Activated naive CD4-positive, alpha-beta T cell treated with anti-CD3 and anti-CD28 coated beads for 36 hours (primary cell): ENCODE data around the gene SKAP1. TPM values are rescaled to one million over a fixed set of nuclear protein-coding genes. Genes with fewer than 3 reads are reported as not detected.
"Not testable (repeated sequence)": the region's sequence is repeated elsewhere in the genome, so short reads cannot be mapped to it uniquely, and the experiment has no call there.

Experiments used
- CTCF ChIA-PET: fragments of 350-600 bp; sonication (Branson Sonifier 250); formaldehyde crosslinking; loops from one replicate; lab custom pipeline; 2021; ENCODE audit warnings: antibody characterized with exemption; lab: Charles Lee
- DNase-seq: peaks from one replicate; pipeline ENCODE4 v3.0.0-alpha.2; 2020
- H3K27ac Mint-ChIP-seq: one replicate; pipeline ENCODE4 v1.8.0; 2021; ENCODE audit warnings: mild to moderate bottlenecking, mixed read lengths
- H3K27me3 Mint-ChIP-seq: one replicate; pipeline ENCODE4 v1.8.0; 2021; ENCODE audit warnings: low read depth, mixed read lengths
- H3K36me3 Mint-ChIP-seq: one replicate; pipeline ENCODE4 v1.8.0; 2021; ENCODE audit warnings: low read depth, mixed read lengths
- H3K4me1 Mint-ChIP-seq: one replicate; pipeline ENCODE4 v1.8.0; 2021; ENCODE audit warnings: low read depth, mixed read lengths
- H3K4me3 Mint-ChIP-seq: one replicate; pipeline ENCODE4 v1.8.0; 2021; ENCODE audit warnings: mild to moderate bottlenecking, moderate library complexity, mixed read lengths
- H3K9me3 Mint-ChIP-seq: one replicate; pipeline ENCODE4 v1.8.0; 2021; ENCODE audit warnings: mixed read lengths
- intact Hi-C: fragments of 100-400 bp; cut with micrococcal nuclease; formaldehyde crosslinking; loops from one replicate; pipeline ENCODE4 v1.15.1; 2023
- total RNA-seq, 2 experiments: library from RNA; stranded (reverse); gene quantifications; one replicate each; pipeline ENCODE4 v1.2.3, GENCODE V29; 2021

The SKAP1 gene
- total RNA-seq, 2 experiments from 2014 or later = 60.3 to 60.5 TPM

- no peak overlapping the region for H3K4me3 Mint-ChIP-seq
- intact Hi-C loops = no loop called here
- CTCF ChIA-PET = no interaction called here
- DNase-seq = no peak
- H3K36me3 Mint-ChIP-seq = peaks cover 3% of the 10 kb centered on the region
- peaks cover 4% of the 10 kb centered on the region for H3K4me1 Mint-ChIP-seq
- H3K27me3 Mint-ChIP-seq = no peaks in the 10 kb centered on the region
- no peaks in the 10 kb centered on the region for H3K9me3 Mint-ChIP-seq
- H3K27ac Mint-ChIP-seq = no peak overlapping the region
These were observed 222.1 kb downstream of the SKAP1 start for GRCh38 chr17:48207776-48208544.

DNA sequence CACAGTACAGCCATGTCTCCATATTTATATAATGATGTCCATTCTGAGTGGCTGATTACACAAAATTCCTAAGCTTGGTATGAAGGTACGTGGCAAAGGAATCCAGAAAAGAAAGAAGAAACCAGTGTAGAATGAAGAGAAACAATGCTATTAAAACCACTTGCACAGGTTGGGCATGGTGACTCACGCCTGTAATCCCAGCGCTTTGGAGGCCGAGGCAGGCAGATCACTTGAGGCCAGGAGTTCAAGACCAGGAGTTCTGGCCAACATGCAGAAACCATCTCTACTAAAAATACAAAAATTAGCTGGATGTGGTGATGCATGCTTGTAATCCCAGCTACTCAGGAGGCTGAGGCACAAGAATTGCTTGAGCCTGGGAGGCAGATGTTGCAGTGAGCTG is 223.0 kb downstream of the SKAP1 start:
- H3K36me3 Mint-ChIP-seq, H3K27me3 Mint-ChIP-seq, DNase-seq, H3K9me3 Mint-ChIP-seq, H3K27ac Mint-ChIP-seq, H3K4me3 Mint-ChIP-seq, intact Hi-C loops, H3K4me1 Mint-ChIP-seq, CTCF ChIA-PET: not testable (repeated sequence)

GRCh38 chr17:48202959-48203358 is 227.1 kb downstream of the SKAP1 start:
- no peak overlapping the region for H3K27ac Mint-ChIP-seq
- CTCF ChIA-PET = no interaction called here

GRCh38 chr17:48198950-48199541 is 231.0 kb downstream of the SKAP1 start:
- peaks cover 34% of the 10 kb centered on the region for H3K4me1 Mint-ChIP-seq
- no peak overlapping the region for H3K27ac Mint-ChIP-seq
- H3K4me3 Mint-ChIP-seq = no peak overlapping the region
- intact Hi-C loops = no loop called here
- no peaks in the 10 kb centered on the region for H3K9me3 Mint-ChIP-seq
- no peak for DNase-seq
- CTCF ChIA-PET = no interaction called here
- H3K36me3 Mint-ChIP-seq = peaks cover 6% of the 10 kb centered on the region
- no peaks in the 10 kb centered on the region for H3K27me3 Mint-ChIP-seq

More at GRCh38 chr17:48202959-48203358, 227.1 kb downstream of the SKAP1 start:
- Mint-ChIP-seq H3K9me3 (no peaks in the 10 kb centered on the region), H3K4me3 (no peak overlapping the region), H3K36me3 (peaks cover 3% of the 10 kb centered on the region), H3K4me1 (peaks cover 11% of the 10 kb centered on the region), H3K27me3 (no peaks in the 10 kb centered on the region)
- DNase-seq = no peak
- intact Hi-C loops = no loop called here

GRCh38 chr17:48195910-48196309 is 234.1 kb downstream of the SKAP1 start:
- no peak overlapping the region for H3K27ac Mint-ChIP-seq
- no peaks in the 10 kb centered on the region for H3K27me3 Mint-ChIP-seq
- CTCF ChIA-PET = interaction anchor here (0.7 to 2.0 kb wide), 3 partner anchors 9 to 153 kb away, joined by 3 to 6 read pairs (median 3); no protein-coding TSS in a partner anchor
- intact Hi-C loops = no loop called here
- peaks cover 10% of the 10 kb centered on the region for H3K36me3 Mint-ChIP-seq
- peaks cover 40% of the 10 kb centered on the region for H3K4me1 Mint-ChIP-seq
- DNase-seq = no peak
- H3K9me3 Mint-ChIP-seq = no peaks in the 10 kb centered on the region
- H3K4me3 Mint-ChIP-seq = no peak overlapping the region

GRCh38 chr17:48194097-48194550 is 235.9 kb downstream of the SKAP1 start:
- peaks cover 39% of the 10 kb centered on the region for H3K4me1 Mint-ChIP-seq
- no peak overlapping the region for H3K4me3 Mint-ChIP-seq
- no peak overlapping the region for H3K27ac Mint-ChIP-seq
- H3K27me3 Mint-ChIP-seq = no peaks in the 10 kb centered on the region
- peaks cover 13% of the 10 kb centered on the region for H3K36me3 Mint-ChIP-seq
- intact Hi-C loops = no loop called here
- no peak for DNase-seq
- no peaks in the 10 kb centered on the region for H3K9me3 Mint-ChIP-seq
- CTCF ChIA-PET = interaction anchor here (2.0 kb wide), 1 partner anchor 11 kb away, joined by 6 read pairs; no protein-coding TSS in a partner anchor

DNA sequence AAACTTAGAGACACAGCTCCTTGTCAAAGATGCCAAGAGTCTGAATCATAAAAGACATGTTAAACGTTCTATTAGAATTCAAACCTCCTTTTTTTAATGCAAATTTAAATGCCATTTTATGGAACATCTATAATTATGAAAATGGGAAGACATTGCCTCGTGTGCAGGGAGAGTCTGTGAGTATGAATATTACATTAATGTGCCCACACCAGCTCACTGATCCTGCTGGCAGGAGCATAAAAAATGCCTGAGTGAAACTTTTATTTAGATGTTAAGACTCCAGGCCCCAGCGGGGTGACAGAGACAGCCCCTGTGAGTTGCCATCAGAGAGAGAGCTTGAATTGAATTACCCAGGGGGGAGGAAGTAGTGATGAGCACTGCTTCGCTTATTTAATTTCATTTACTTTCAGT is 237.7 kb downstream of the SKAP1 start:
- CTCF ChIA-PET = interaction anchor here (0.6 to 0.7 kb wide), 2 partner anchors 30 to 397 kb away, joined by 3 to 4 read pairs; no protein-coding TSS in a partner anchor
- no peak for DNase-seq
- no peak overlapping the region for H3K4me3 Mint-ChIP-seq
- H3K4me1 Mint-ChIP-seq = peaks cover 32% of the 10 kb centered on the region
- H3K27me3 Mint-ChIP-seq = no peaks in the 10 kb centered on the region
- intact Hi-C loops = no loop called here
- no peaks in the 10 kb centered on the region for H3K9me3 Mint-ChIP-seq
- no peak overlapping the region for H3K27ac Mint-ChIP-seq
- H3K36me3 Mint-ChIP-seq = peaks cover 10% of the 10 kb centered on the region

GRCh38 chr17:48191362-48191761 is 238.7 kb downstream of the SKAP1 start:
- Mint-ChIP-seq H3K4me1 (peaks cover 25% of the 10 kb centered on the region), H3K4me3 (no peak overlapping the region), H3K27ac (no peak overlapping the region), H3K9me3 (no peaks in the 10 kb centered on the region), H3K36me3 (peaks cover 8% of the 10 kb centered on the region), H3K27me3 (no peaks in the 10 kb centered on the region)
- CTCF ChIA-PET = no interaction called here
- intact Hi-C loops = no loop called here
- DNase-seq = no peak

GRCh38 chr17:48190871-48191270 is 239.1 kb downstream of the SKAP1 start:
- Mint-ChIP-seq H3K27me3 (no peaks in the 10 kb centered on the region), H3K36me3 (peaks cover 8% of the 10 kb centered on the region), H3K4me3 (no peak overlapping the region), H3K4me1 (peaks cover 23% of the 10 kb centered on the region), H3K9me3 (no peaks in the 10 kb centered on the region), H3K27ac (no peak overlapping the region)
- CTCF ChIA-PET = no interaction called here
- intact Hi-C loops = no loop called here
- DNase-seq = no peak

DNA sequence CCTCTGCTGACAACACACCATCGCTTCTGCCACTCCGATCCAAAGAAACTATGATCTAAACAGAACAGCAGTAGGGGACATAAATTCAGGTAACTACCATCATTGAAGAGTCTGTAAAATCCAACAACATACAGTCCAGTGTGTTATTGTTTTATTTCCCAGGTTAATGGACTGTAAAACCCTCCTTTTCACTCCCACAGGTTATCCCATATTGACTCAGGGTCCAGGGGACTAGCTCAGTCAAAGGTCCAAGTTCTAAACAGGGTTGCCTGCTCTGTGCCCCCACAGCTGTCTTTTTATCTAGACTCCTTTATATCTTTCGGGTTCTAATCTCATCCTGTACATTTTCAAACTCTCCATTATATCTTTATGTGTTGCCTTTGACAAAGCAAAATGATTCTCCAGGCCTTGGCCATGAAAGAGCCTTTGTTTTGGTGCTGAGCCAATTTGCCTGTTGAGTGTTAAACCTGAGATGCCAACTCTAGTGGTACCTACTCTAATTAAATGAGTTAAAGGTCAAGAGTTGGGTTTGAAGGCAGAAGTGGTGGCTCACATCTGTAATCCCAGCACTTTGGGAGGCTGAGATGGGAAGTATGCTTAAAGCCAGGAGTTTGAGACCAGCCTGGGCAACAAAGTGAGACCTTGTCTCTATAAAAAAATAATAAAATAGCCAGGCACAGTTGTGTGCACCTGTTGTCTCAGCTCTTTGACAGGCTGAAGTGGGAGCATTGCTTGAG is 242.0 kb downstream of the SKAP1 start:
- CTCF ChIA-PET = no interaction called here
- Mint-ChIP-seq H3K27ac (no peak overlapping the region), H3K9me3 (no peaks in the 10 kb centered on the region), H3K27me3 (no peaks in the 10 kb centered on the region), H3K36me3 (peaks cover 6% of the 10 kb centered on the region), H3K4me1 (no peaks in the 10 kb centered on the region), H3K4me3 (no peak overlapping the region)
- intact Hi-C loops = no loop called here
- no peak for DNase-seq

DNA sequence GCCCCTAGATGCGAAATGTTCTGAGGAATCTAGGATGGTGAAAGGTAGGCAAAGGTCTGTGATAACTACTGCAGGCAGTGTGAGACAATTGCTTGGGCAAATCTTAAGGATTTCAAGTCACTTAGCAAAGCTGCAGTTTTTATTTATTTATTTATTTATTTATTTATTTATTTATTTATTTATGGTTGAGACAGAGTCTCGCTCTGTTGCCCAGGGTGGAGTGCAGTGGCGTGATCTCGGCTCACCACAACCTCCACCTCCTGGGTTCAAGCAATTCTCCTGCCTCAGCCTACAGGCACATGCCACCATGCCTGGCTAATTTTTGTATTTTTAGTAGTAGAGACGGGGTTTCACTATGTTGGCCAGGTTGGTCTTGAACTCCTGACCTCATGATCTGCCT is 243.7 kb downstream of the SKAP1 start:
- H3K9me3 Mint-ChIP-seq, H3K4me3 Mint-ChIP-seq, H3K36me3 Mint-ChIP-seq, H3K27me3 Mint-ChIP-seq, intact Hi-C loops, H3K4me1 Mint-ChIP-seq, H3K27ac Mint-ChIP-seq, DNase-seq: not testable (repeated sequence)
- CTCF ChIA-PET = interaction anchor here (1.3 to 1.4 kb wide), 2 partner anchors 12 to 49 kb away, joined by 3 to 4 read pairs; no protein-coding TSS in a partner anchor

DNA sequence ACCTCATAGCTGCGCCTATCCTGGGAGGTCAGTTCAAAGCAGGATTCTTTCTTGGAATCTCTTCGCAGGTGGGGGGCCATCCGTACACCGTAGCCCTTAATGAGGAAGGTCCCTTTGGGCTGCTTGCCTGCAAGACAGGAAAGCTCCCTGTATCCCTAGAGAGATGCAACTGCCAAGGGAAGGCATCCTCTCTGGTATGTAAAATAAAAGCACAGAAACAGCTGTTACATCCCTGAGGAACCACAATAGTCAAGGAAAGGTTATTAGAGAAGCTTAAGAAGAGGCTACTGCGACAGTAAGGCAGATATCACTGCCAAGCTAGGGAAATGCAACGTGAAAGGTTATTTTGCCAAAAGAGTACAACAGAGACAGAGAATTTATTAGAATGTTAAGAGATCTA is 245.3 kb downstream of the SKAP1 start:
- Mint-ChIP-seq H3K27ac (no peak overlapping the region), H3K27me3 (no peaks in the 10 kb centered on the region), H3K36me3 (peaks cover 12% of the 10 kb centered on the region), H3K4me1 (peaks cover 6% of the 10 kb centered on the region), H3K9me3 (no peaks in the 10 kb centered on the region), H3K4me3 (no peak overlapping the region)
- CTCF ChIA-PET = interaction anchor here (0.9 to 1.4 kb wide), 2 partner anchors 10 to 67 kb away, joined by 3 to 4 read pairs; no protein-coding TSS in a partner anchor
- no peak for DNase-seq
- intact Hi-C loops = no loop called here
